HG03025 (cell line): ENCODE results near the gene NUP214.
"Not testable (repeated sequence)": the region's sequence is repeated elsewhere in the genome, so short reads cannot be mapped to it uniquely, and the experiment has no call there.

Source experiments
- ATAC-seq: cut with Tn5 transposase; IDR thresholded peaks from one replicate; pipeline ENCODE4 v1.9.1; 2021; ENCODE audit warnings: mild to moderate bottlenecking, moderate library complexity; ENCODE audit not compliant: unreplicated experiment, low FRiP score

The NUP214 gene

DNA sequence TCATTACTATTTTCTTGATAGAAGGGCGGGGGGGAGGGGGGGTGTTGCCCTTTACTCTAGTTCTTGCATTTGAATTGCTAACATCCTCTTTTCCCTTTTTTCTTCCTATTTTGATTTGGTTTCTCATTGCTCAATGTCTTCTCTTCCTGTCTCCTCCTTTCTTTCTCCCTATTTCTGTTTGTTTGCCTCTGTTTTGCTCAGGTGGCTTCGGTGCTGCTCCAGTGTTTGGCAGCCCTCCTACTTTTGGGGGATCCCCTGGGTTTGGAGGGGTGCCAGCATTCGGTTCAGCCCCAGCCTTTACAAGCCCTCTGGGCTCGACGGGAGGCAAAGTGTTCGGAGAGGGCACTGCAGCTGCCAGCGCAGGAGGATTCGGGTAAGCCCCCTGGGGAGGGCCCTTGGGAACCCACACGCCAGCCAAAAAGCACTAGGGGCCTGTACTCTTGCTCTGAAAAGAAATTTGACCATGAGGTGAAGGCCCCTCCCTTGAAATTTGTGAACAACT is 102.6 kb downstream of the NUP214 start:
- no peak for ATAC-seq

DNA sequence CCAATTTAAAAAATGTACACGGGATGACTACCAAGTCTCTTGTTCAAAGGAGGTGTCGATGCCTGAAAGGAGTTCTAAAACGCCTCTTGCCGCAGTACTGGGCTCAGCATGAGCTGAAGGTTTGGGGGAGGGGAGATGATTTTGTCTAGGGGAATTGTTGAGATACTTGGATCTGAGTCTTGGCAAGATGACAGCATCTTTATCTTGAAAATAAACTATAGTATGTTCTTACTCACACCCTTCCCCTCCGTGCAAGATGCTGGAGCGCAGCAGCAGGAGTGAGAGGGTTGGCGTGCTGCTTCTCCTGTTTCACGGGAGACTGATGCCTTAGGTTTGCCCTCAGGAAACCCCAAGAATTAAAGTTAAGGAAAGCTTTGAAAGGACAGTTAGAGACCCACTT is 103.6 kb downstream of the NUP214 start:
- ATAC-seq = no peak

GRCh38 chr9:131233556-131233955 is 108.2 kb downstream of the NUP214 start:
- no peak for ATAC-seq

GRCh38 chr9:131233995-131234394 is 108.6 kb downstream of the NUP214 start:
- ATAC-seq = no peak

DNA sequence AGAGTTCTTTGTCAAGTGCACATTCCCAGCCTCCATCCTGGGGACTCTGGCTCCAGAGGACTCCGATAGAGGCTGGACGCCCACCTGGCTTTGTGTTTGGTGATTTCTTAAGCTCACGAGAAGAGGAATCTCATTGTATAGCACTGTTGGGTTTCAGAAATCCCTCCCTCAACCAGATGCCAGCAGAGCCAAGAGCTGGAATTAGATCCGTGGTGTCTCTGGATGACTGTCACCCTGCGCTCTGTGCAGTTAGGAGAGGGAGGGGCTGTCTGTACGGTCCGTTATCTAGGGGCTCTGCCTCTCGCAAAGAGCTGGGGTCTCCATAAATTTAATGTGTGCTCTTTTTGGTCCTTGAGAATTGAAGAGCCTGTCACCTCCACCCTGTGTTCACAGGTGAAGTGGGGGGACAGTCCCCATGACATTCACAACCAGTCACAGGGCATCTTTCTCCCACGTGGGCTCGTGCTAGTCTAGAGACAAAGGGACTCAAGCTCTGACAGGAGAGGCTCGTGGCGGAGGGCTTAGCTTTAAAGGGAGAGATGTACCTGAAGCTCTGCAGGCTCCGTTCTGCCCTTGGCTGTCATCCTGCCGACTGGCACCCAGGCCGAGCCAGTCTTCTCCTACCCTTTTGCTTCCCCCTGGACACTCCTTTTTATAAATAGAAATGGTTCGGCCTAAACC is 109.6 kb downstream of the NUP214 start:
- ATAC-seq = no peak

DNA sequence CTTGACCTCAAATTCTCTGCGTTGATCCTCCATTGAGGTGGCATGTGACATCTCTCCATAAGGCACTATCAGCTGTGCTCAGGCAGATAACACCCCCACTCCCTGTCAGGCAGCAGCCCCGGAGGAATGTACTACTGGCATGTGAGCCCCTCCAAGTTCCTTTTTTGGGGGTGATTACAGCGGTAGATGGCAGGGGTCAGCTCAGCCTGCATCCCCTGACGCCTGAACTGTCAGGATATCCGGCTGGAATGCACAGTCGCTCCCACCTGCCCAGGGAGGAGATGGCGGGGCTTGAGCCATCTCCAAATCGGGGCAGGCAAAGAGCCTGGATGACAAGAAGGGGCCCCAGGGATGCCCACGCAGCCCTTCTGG is 110.1 kb downstream of the NUP214 start:
- no peak for ATAC-seq

DNA sequence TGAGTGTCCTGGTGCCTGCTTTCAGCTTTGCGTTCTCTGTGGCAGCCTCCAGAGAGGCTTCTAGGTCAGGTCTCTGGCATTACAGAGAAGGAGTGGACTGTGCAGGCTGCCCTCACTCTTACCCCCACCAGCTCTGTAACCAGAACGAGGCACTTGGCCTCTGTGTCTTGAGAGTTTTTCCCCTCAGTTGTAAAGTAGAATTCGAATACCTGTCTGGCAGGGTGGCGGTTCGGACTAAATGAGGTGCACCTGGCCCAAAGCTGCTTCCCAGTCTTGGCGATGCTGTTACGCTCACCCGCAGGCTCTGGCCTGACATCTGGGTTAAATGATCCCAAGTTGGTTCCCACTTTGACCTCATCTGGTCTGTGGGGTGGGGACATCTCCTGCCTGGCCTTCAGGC is 110.8 kb downstream of the NUP214 start:
- no peak for ATAC-seq

DNA sequence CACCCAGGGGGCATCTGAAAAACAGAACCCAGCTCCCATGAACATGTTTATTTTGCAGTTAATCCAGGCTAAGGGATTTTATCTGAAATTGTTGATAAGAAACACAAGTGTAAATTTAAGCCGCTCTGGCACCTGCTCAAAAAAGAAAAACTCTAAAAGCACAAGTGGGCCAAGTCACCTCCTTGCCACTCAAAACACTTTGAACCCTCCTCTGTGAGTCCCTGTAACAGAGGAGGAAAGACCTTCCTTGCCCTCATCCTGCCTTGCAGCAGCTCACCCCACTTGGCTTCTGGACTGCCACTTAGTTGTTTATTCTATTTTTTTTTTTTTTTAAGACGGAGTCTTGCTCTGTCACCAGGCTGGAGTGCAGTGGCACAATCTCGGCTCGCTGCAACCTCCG is 111.4 kb downstream of the NUP214 start:
- no peak for ATAC-seq

- no peak for ATAC-seq
Observed at GRCh38 chr9:131237291-131237690, 111.9 kb downstream of the NUP214 start.

- ATAC-seq = peak; percentile 79
Observed at GRCh38 chr9:131237931-131238401, 112.6 kb downstream of the NUP214 start.

- peak; percentile 10 for ATAC-seq
Observed at GRCh38 chr9:131238402-131239021, 113.1 kb downstream of the NUP214 start.

DNA sequence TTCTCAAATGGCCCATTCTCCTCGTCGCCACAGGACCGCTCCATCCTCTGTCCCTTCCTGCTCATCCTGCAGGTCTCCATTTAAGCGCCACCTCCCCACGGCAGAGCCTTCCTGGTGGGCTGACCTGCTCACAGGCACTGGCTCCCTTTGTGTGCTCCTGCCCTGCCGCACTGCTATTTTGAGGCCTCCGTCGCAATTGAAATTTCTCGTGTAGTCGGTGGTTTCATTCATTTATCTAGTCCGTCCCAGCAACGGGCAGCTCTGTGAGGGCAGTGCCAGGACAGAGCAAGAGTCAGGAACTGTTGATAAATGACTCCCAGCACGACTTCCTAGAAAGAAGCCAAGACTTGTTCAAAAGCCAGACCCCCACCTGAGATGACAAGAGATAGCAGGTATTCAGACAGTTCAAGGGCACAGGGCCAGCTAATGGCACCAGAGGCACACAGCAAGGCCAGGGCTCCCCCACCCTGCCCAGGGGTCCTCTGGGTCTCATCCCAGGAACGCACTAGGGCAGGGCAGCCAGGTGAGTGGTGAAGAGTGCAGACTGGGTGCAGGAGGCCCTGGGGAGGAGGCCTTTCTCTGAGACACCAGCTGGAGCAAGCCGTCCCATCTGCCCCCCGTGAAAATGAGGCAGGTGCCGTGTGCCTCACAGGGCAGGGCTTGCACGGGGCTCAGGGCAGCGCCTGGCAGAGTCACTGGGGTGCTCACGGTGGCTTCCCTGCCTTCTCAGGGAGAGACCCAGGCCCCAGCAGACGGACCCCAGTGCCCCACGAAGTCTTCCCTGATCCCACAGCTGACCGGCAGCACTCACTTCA is 114.0 kb downstream of the NUP214 start:
- ATAC-seq = no peak

GRCh38 chr9:131240047-131240921 is 114.9 kb downstream of the NUP214 start:
- ATAC-seq = no peak

DNA sequence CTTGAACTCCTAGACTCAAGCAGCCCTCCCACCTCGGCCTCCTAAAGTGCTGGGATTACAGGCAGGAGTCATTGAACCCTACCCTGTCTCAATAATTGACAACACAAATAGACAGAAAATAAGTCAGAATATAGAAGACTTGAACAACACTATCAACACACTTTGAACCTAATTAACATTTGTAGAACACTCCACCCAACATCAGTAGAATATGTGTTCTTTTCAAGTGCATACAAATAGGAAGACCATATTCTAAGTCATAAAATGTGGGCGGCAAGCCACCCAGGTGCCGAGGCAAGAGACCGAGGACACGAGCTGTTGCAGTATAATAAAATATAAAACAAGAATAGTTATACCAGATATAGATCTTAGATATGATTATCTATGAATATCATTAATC is 118.9 kb downstream of the NUP214 start:
- ATAC-seq = not testable (repeated sequence)

DNA sequence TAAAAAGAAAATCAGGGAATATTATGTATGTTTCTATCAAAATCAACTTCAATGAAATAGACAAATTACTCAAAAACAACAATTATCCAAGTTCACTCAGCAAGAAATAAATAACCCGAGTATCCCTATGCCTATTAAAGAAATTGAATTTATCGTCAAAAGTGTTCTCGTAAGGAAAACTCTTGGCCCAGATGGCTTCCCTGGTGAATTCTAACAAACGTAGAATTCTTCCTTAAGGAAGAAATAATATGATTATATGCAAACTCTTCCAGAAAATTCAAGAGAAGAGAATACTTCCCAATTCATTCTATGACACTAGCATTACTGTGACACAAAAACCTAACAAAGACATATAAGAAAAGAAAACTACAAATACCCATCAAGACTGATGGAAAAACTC is 121.2 kb downstream of the NUP214 start:
- ATAC-seq = no peak

DNA sequence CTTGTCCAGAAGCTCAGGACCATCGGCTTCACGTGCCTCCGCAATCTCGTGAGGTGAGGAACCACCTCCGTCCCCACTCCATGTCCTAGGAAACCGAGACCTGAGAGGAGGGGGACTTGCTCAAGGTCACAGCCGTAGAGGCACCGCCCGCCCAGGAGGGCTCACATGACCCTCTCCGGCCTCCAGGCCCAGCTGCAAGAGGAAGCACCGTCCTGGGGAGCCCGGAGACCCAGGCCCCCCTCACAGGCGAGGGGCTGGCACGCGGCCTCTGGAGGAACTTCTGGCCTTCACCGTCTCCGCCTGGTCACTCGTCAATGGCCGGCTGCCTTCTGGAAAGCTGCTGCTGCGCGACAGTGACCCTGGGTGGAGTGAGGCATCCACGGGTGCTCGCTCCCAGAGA is 126.7 kb downstream of the NUP214 start:
- no peak for ATAC-seq

DNA sequence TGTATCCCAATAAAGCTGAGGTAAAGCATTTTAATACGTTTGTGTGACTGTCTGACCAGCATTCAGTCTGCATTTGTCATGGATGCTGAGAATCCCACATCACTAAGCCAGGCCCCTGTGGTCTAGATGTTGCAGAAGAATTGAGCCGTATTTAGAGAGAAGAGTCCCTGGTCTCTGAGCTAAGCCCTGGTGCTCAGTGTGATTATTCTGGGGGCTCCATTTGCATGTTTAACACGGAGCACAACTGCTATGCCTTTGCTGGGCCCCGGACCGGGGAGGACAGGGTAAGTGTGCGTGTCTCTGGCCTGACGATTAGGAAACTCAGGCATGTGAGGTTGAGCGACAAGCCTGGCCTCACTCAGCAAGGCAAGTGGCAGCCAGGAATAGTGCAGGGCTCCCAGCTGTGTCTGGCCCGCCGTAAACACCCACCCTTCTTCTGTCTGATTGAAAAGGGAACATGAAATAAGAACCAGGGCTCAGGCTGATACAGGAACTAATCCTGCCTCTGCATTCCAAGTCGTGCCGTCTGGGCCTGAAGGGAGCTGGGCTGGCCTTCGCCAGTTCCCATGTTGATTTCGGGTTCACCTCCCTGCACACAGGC is 128.6 kb downstream of the NUP214 start:
- ATAC-seq = no peak

GRCh38 chr9:131254626-131255025 is 129.2 kb downstream of the NUP214 start:
- no peak for ATAC-seq

- ATAC-seq = no peak
Observed at GRCh38 chr9:131255676-131256197, 130.4 kb downstream of the NUP214 start.
